NCI-H146 treated with DMSO at 0.1 percent for 48 hours (cell line): ENCODE results near the gene TMEM45A.
"Not testable (repeated sequence)": the region's sequence is repeated elsewhere in the genome, so short reads cannot be mapped to it uniquely, and the experiment has no call there.

Experiments used
- DNase-seq: peaks from one replicate; lab custom pipeline; 2025; ENCODE audit not compliant: unreplicated experiment; lab: John Stamatoyannopoulos, UW

The TMEM45A gene

GRCh38 chr3:100570811-100571210 lies 78.4 kb downstream of the TMEM45A start:
- DNase-seq, result no peak

- DNase-seq, result no peak
These were observed 82.1 kb downstream of the TMEM45A start for GRCh38 chr3:100574536-100574935.

- DNase-seq, result no peak
These were observed 83.3 kb downstream of the TMEM45A start for GRCh38 chr3:100575704-100576103.

GRCh38 chr3:100577382-100578008 lies 85.1 kb downstream of the TMEM45A start:
- no peak for DNase-seq

GRCh38 chr3:100578646-100579045 lies 86.2 kb downstream of the TMEM45A start:
- DNase-seq, result no peak

- DNase-seq, result no peak
These were observed 87.7 kb downstream of the TMEM45A start for GRCh38 chr3:100580147-100580546.

- DNase-seq, result no peak
These were observed 89.2 kb downstream of the TMEM45A start for GRCh38 chr3:100581650-100582049.

GRCh38 chr3:100582157-100582556 lies 89.7 kb downstream of the TMEM45A start:
- not testable (repeated sequence) for DNase-seq

GRCh38 chr3:100584101-100584660 lies 91.8 kb downstream of the TMEM45A start:
- no peak for DNase-seq

- no peak for DNase-seq
These were observed 94.4 kb downstream of the TMEM45A start for GRCh38 chr3:100586832-100587231.

GRCh38 chr3:100588251-100588650 lies 95.8 kb downstream of the TMEM45A start:
- no peak for DNase-seq

GRCh38 chr3:100590114-100590839 lies 97.9 kb downstream of the TMEM45A start:
- DNase-seq, result peak; percentile 15

GRCh38 chr3:100590840-100591147 lies 98.4 kb downstream of the TMEM45A start:
- DNase-seq, result no peak

GRCh38 chr3:100591411-100591810 lies 99.0 kb downstream of the TMEM45A start:
- DNase-seq, result no peak

GRCh38 chr3:100600181-100601042 lies 108.0 kb downstream of the TMEM45A start:
- DNase-seq, result no peak

- peak; percentile 19 for DNase-seq
These were observed 110.4 kb downstream of the TMEM45A start for GRCh38 chr3:100602506-100603444.

- no peak for DNase-seq
These were observed 111.0 kb downstream of the TMEM45A start for GRCh38 chr3:100603469-100603868.

GRCh38 chr3:100605358-100605757 lies 112.9 kb downstream of the TMEM45A start:
- DNase-seq, result no peak

GRCh38 chr3:100606894-100607512 lies 114.6 kb downstream of the TMEM45A start:
- no peak for DNase-seq

GRCh38 chr3:100609305-100609704 lies 116.9 kb downstream of the TMEM45A start, which contains the start of gene ADGRG7:
ADGRG7 (plus strand) TSS chr3:100609601; CDS start chr3:100609857, 256 bp downstream.
- no peak for DNase-seq
